CD14-positive monocyte (primary cell): ENCODE measurements around the gene ERC1. TPM values are rescaled to one million over a fixed set of nuclear protein-coding genes. Genes with fewer than 3 reads are reported as not detected.

Experiments
- DNase-seq, 3 donors: peaks; one replicate each; pipeline ENCODE4 v3.0.0-alpha.2; 2011 to 2022
- H2AFZ ChIP-seq: 2 replicates; pipeline ENCODE4 v1.6.0; 2012; ENCODE audit warnings: mild to moderate bottlenecking, low read depth, low read length, inconsistent platforms; ENCODE audit not compliant: insufficient read depth, poor library complexity, severe bottlenecking
- H3K27ac ChIP-seq, 2 donors: 1 replicate in 1 of 2; 2 replicates in 1 of 2; pipeline ENCODE4 v1.5.1; 2012 to 2013; ENCODE audit warnings: low read length in 2 of 2, control low read depth in 1 of 2, inconsistent platforms in 1 of 2, low read depth in 1 of 2, mild to moderate bottlenecking in 1 of 2
- H3K27me3 ChIP-seq, 2 donors: one replicate each; pipeline versions ENCODE4 v1.6.0 to v1.6.1; 2011 to 2013; ENCODE audit warnings: low read length in 2 of 2; ENCODE audit not compliant: control insufficient read depth in 2 of 2, insufficient read depth in 2 of 2
- H3K36me3 ChIP-seq, 2 donors: replicated peaks in 1 of 2; 1 replicate in 1 of 2; 2 replicates in 1 of 2; pipeline versions ENCODE4 v1.5.1 to v1.6.1; 2012 to 2013; ENCODE audit warnings: low read length in 2 of 2, control low read depth in 1 of 2, inconsistent platforms in 1 of 2, mild to moderate bottlenecking in 1 of 2; ENCODE audit not compliant: insufficient read depth in 2 of 2, control insufficient read depth in 1 of 2
- H3K4me1 ChIP-seq, 2 donors: 1 replicate in 1 of 2; 2 replicates in 1 of 2; pipeline versions ENCODE4 v1.5.1 to v1.6.1; 2012 to 2013; ENCODE audit warnings: low read length in 2 of 2, control low read depth in 1 of 2, inconsistent platforms in 1 of 2, mild to moderate bottlenecking in 1 of 2, moderate library complexity in 1 of 2; ENCODE audit not compliant: insufficient read depth in 2 of 2, control insufficient read depth in 1 of 2
- H3K4me2 ChIP-seq: replicated peaks from 2 replicates; pipeline ENCODE3; 2012; ENCODE audit warnings: low read length, moderate library complexity, mild to moderate bottlenecking; ENCODE audit not compliant: poor library complexity, severe bottlenecking; ENCODE audit errors: extremely low read depth
- H3K4me3 ChIP-seq, 3 experiments: fragments of 200-600 bp in 1 of 3; sonication (generic) in 1 of 3; replicated peaks in 1 of 3; 1 replicate in 2 of 3; 2 replicates in 1 of 3; pipeline ENCODE4 v1.5.1; 2011 to 2013; ENCODE audit warnings: low read length in 3 of 3, mild to moderate bottlenecking in 3 of 3, control low read depth in 2 of 3, low read depth in 2 of 3, inconsistent platforms in 1 of 3, moderate library complexity in 1 of 3
- H3K79me2 ChIP-seq: 2 replicates; pipeline ENCODE4 v1.6.0; 2012; ENCODE audit warnings: mild to moderate bottlenecking, control low read depth, inconsistent platforms, low read length, moderate library complexity; ENCODE audit not compliant: insufficient read depth
- H3K9ac ChIP-seq: 2 replicates; pipeline ENCODE4 v1.6.0; 2017; ENCODE audit warnings: low read length, mild to moderate bottlenecking; ENCODE audit not compliant: insufficient read depth, poor library complexity, severe bottlenecking
- H3K9me3 ChIP-seq, 2 donors: replicated peaks in 1 of 2; 1 replicate in 1 of 2; 2 replicates in 1 of 2; pipeline versions ENCODE4 v1.5.1 to v1.6.1; 2012 to 2013; ENCODE audit warnings: low read length in 2 of 2, control low read depth in 1 of 2; ENCODE audit not compliant: control insufficient read depth in 1 of 2, insufficient read depth in 1 of 2
- H4K20me1 ChIP-seq: 2 replicates; pipeline ENCODE4 v1.6.0; 2012; ENCODE audit warnings: mild to moderate bottlenecking, low read length, control low read depth, moderate library complexity; ENCODE audit not compliant: insufficient read depth
- H3K27ac Mint-ChIP-seq, 7 donors: one replicate each; pipeline ENCODE4 v1.8.0; 2020; ENCODE audit warnings: mild to moderate bottlenecking in 7 of 7, mixed read lengths in 7 of 7, moderate library complexity in 6 of 7, inconsistent platforms in 2 of 7
- H3K27me3 Mint-ChIP-seq, 3 donors: one replicate each; pipeline ENCODE4 v1.8.0; 2021 to 2022; ENCODE audit warnings: low read depth in 3 of 3, mild to moderate bottlenecking in 3 of 3, mixed read lengths in 3 of 3, moderate library complexity in 3 of 3, inconsistent platforms in 1 of 3
- H3K36me3 Mint-ChIP-seq, 2 donors: one replicate each; pipeline ENCODE4 v1.8.0; 2020; ENCODE audit warnings: mixed read lengths in 2 of 2, inconsistent platforms in 1 of 2, mild to moderate bottlenecking in 1 of 2
- H3K4me1 Mint-ChIP-seq: one replicate; pipeline ENCODE4 v1.8.0; 2020; ENCODE audit warnings: mild to moderate bottlenecking, mixed read lengths
- H3K4me3 Mint-ChIP-seq, 2 donors: one replicate each; pipeline ENCODE4 v1.8.0; 2020; ENCODE audit warnings: mild to moderate bottlenecking in 2 of 2, mixed read lengths in 2 of 2, moderate library complexity in 1 of 2
- H3K9me3 Mint-ChIP-seq, 7 donors: one replicate each; pipeline ENCODE4 v1.8.0; 2020 to 2022; ENCODE audit warnings: mixed read lengths in 7 of 7, mild to moderate bottlenecking in 6 of 7, moderate library complexity in 6 of 7, inconsistent platforms in 2 of 7
- CTCF ChIP-seq: fragments of 200-600 bp; IDR thresholded peaks from one replicate; pipeline ENCODE4 v1.8.0; 2022; ENCODE audit warnings: antibody characterized with exemption, mild to moderate bottlenecking
- WGBS: methylation state at CpG from one replicate; pipeline ENCODE4 v1.1.5; 2013; ENCODE audit warnings: missing lambda C conversion rate; ENCODE audit not compliant: insufficient coverage; 5-methylcytosine and 5-hydroxymethylcytosine counted together
- intact Hi-C, 2 donors: fragments of 100-400 bp; cut with micrococcal nuclease; formaldehyde crosslinking; loops; one replicate each; pipeline versions ENCODE4 v1.15.0 to v1.15.1; 2023
- polyA plus RNA-seq, 3 donors: library from polyadenylated mRNA; depleted of rRNA in 1 of 3; unstranded in 2 of 3; stranded (reverse) in 1 of 3; fragments of 300-500 nt in 2 of 3; fragments of >200 nt in 1 of 3; fragmentation: Illumina TruSeq in 2 of 3; gene quantifications; 1 replicate in 2 of 3; 2 replicates in 1 of 3; pipeline ENCODE4 v1.2.3, GENCODE V29; 2012 to 2021

The ERC1 gene
- polyA plus RNA-seq, 3 donors: 4.0 to 14.3 (median 5.1) TPM

DNA sequence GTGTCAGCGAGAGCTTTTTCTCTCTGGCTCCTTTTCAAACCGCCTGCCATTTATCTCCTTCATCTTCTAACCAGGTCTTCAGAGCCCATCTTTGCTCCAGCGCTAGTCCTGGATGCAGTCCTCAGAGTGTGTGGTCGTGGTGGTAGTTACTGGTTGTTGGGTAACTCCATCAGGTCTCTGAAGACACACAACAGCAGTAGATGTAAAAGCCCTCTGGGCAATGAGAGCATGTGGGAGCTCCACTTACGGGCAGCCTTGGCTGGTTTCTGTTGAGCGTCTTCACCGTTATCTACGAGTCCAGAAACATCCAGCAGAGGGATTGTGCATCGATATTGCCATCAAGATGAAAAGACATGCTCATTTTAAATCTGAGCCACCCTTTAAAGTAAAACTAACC lies 542.2 kb downstream of the ERC1 start:
- Histone ChIP-seq H2AFZ (peak overlapping the region; percentile 59), H4K20me1 (no peaks in the 10 kb centered on the region), H3K4me1 (peaks cover 10 to 26% of the 10 kb centered on the region in 2 donors), H3K4me2 (peak overlapping the region; percentile 39), H3K9ac (no peak overlapping the region), H3K27me3 (peaks cover 63 to 89% of the 10 kb centered on the region in 2 donors), H3K4me3 (peak overlapping the region in 1 of 3 experiments; percentile 44), H3K9me3 (peaks cover 0 to 34% of the 10 kb centered on the region in 2 donors), H3K79me2 (no peaks in the 10 kb centered on the region), H3K36me3 (no peaks in the 10 kb centered on the region), H3K27ac (no peak overlapping the region)
- no peak for DNase-seq
- Mint-ChIP-seq H3K36me3 (peaks cover 7 to 9% of the 10 kb centered on the region in 2 donors), H3K4me1 (peaks cover 31% of the 10 kb centered on the region), H3K9me3 (peaks cover 0 to 21% (median 14%) of the 10 kb centered on the region in 7 donors), H3K27me3 (peaks cover 77 to 90% (median 86%) of the 10 kb centered on the region in 3 donors), H3K4me3 (peak overlapping the region; percentile 63 to 86), H3K27ac (no peak overlapping the region)
- TF ChIP-seq CTCF: no peak
- WGBS: 6% methylated on average over 5 of the region's 9 CpGs
- intact Hi-C loops: no loop called here

DNA sequence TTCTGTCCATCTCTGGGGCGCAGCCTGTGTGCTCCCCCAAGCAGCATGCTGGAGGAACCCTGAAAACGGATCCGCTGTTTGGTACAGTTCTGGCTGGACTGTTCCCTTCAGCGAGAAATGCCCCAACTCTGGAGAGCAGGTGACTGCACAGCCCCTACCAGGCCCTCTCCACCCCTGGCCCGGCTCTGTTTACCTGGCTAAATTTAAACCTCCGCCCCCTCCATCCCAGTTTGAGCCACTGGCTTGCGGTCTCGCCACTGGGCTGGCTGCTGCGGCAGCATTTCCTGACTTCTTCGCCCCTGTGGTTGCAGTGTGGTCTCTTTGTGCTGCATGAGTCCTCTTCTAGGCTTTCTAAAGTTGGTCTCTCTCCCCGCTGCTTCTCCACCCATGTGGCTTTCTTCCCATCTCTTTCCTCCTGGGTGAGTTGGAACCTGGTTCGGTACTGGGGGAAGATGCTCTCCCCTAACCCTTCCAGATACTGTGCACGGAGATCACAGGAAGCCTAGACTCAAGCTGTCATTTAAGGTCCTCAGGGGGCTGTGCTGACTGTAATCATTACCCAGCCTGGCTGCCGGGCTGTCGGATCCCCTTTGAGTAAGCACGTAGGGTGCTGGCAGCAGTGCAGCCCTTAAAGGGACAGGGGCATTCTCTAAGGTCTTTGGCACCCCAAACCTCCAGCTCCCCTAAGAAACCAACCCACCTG lies 542.7 kb downstream of the ERC1 start:
- peaks cover 10 to 26% of the 10 kb centered on the region in 2 donors for H3K4me1 ChIP-seq

More for the DNA sequence above, 542.7 kb downstream of the ERC1 start:
- Histone ChIP-seq H3K4me2 (peak overlapping the region; percentile 39), H3K27me3 (peaks cover 62 to 89% of the 10 kb centered on the region in 2 donors), H3K79me2 (no peaks in the 10 kb centered on the region), H3K9me3 (peaks cover 0 to 31% of the 10 kb centered on the region in 2 donors), H3K36me3 (no peaks in the 10 kb centered on the region), H3K27ac (no peak overlapping the region), H2AFZ (peak overlapping the region; percentile 59), H3K4me3 (peak overlapping the region in 1 of 3 experiments; percentile 44), H4K20me1 (no peaks in the 10 kb centered on the region), H3K9ac (peak overlapping the region; percentile 25)
- TF ChIP-seq CTCF: no peak
- H3K27ac Mint-ChIP-seq: peak overlapping the region in 1 of 7 donors; percentile 1
- H3K4me1 Mint-ChIP-seq: peaks cover 31% of the 10 kb centered on the region
- H3K27me3 Mint-ChIP-seq: peaks cover 76 to 90% (median 81%) of the 10 kb centered on the region in 3 donors
- no peak for DNase-seq
- peak overlapping the region; percentile 63 to 86 for H3K4me3 Mint-ChIP-seq
- WGBS: 2% methylated on average over 10 of the region's 16 CpGs
- H3K9me3 Mint-ChIP-seq: peaks cover 0 to 21% (median 14%) of the 10 kb centered on the region in 7 donors
- intact Hi-C loops: no loop called here
- H3K36me3 Mint-ChIP-seq: peaks cover 3 to 7% of the 10 kb centered on the region in 2 donors
